Fibroblast of mammary gland (primary cell): ENCODE measurements around the gene CHSY3.
A peak's percentile ranks its signal among the peaks of the same experiment; 100 is the strongest.

Experiments used
- DNase-seq: peaks from one replicate; pipeline ENCODE4 v3.0.0-alpha.2; 2010; ENCODE audit warnings: low read depth
- H3K4me3 ChIP-seq: 2 replicates; pipeline ENCODE4 v1.5.1; 2011; ENCODE audit warnings: low read depth, mild to moderate bottlenecking, low read length, moderate library complexity; ENCODE audit not compliant: control insufficient read depth
- TF ChIP-seq, protein P1 (sequence below): conservative IDR thresholded peaks from 2 replicates; pipeline ENCODE4 v1.5.1; 2011; ENCODE audit warnings: low read depth, low read length, inconsistent platforms; ENCODE audit not compliant: control insufficient read depth, insufficient read depth

Gene CHSY3

GRCh38 chr5:130166839-130167490 is 262.7 kb downstream of the CHSY3 start:
- no peak overlapping the region for H3K4me3 ChIP-seq
- TF ChIP-seq, protein P1, sequence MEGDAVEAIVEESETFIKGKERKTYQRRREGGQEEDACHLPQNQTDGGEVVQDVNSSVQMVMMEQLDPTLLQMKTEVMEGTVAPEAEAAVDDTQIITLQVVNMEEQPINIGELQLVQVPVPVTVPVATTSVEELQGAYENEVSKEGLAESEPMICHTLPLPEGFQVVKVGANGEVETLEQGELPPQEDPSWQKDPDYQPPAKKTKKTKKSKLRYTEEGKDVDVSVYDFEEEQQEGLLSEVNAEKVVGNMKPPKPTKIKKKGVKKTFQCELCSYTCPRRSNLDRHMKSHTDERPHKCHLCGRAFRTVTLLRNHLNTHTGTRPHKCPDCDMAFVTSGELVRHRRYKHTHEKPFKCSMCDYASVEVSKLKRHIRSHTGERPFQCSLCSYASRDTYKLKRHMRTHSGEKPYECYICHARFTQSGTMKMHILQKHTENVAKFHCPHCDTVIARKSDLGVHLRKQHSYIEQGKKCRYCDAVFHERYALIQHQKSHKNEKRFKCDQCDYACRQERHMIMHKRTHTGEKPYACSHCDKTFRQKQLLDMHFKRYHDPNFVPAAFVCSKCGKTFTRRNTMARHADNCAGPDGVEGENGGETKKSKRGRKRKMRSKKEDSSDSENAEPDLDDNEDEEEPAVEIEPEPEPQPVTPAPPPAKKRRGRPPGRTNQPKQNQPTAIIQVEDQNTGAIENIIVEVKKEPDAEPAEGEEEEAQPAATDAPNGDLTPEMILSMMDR: no peak
- no peak for DNase-seq

DNA sequence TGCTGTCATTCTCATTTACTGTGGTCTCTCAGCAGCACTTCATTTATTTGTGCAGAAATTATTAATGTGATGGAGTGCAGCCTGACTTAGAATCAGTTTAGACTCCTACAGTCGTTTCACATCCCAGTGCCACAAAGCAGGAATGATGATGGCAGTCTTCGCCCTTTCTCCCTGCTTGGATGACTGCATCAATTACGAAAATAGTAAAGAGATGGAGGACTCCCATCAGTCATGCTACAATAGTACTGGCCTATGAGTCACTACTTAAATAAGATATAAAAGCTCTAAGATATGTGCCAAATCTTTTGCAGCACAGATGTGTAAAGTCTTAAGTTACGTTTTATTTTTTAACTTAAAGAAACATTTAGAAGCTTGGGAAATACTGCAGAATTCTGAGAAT is 263.9 kb downstream of the CHSY3 start:
- no peak overlapping the region for H3K4me3 ChIP-seq
- TF ChIP-seq, protein P1: no peak
- DNase-seq: peak; percentile 79

- no peak overlapping the region for H3K4me3 ChIP-seq
- TF ChIP-seq, protein P1: no peak
These were observed 267.4 kb downstream of the CHSY3 start for GRCh38 chr5:130171699-130172098.

DNA sequence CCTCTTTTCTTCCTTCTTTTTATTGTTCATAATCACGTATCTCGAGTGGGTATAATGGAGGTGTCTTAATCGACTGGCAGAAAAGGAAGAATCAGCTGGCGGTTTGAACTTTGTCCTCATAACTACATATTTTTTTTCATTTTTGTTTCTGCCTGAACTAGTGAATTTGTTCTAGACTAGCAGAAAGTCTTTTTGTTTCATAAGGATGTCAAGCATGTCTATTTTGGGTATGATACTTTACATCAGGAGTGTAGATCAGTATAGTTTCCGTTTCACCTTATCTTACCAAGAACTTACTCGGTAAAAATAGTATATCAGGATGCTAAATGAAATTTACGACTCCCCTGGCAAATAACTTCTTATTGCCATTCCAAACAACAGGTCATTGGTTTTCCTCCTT is 278.9 kb downstream of the CHSY3 start:
- no peak for DNase-seq
- no peak overlapping the region for H3K4me3 ChIP-seq
- TF ChIP-seq, protein P1: no peak

More at GRCh38 chr5:130171699-130172098, 267.4 kb downstream of the CHSY3 start:
- DNase-seq: no peak

GRCh38 chr5:130189961-130190360 is 285.7 kb downstream of the CHSY3 start:
- TF ChIP-seq, protein P1: no peak
- no peak overlapping the region for H3K4me3 ChIP-seq
- peak; percentile 30 for DNase-seq

DNA sequence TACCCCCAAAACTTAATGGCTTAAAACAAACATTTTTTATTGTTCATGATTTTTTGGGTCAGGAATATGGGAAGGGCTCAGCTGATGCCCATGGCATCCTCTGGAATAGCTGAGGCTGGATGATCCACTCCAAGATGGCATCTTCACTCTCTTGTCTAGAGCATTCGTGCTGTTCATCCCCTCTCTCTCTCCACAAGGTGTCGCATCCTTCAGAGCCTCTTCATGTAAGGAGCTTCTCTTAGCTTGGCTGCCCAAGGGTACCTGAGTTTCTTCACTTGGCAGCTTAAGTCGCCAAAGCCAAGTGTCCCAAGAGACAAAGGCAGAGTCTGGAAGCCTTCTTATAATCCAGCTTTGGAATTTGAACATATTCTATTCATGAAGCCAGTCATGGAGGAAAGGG is 294.7 kb downstream of the CHSY3 start:
- no peak overlapping the region for H3K4me3 ChIP-seq
- TF ChIP-seq, protein P1: peak; percentile 18
- DNase-seq: peak; percentile 34

GRCh38 chr5:130206686-130207085 is 302.4 kb downstream of the CHSY3 start:
- TF ChIP-seq, protein P1: no peak
- DNase-seq: no peak
- no peak overlapping the region for H3K4me3 ChIP-seq
